H1 (cell line): ENCODE measurements around the gene CD40LG. TPM values are rescaled to one million over a fixed set of nuclear protein-coding genes. Genes with fewer than 3 reads are reported as not detected.

Experiments
- CTBP2 ChIP-seq: IDR thresholded peaks from 2 replicates; pipeline ENCODE4 v1.7.0; 2011; ENCODE audit warnings: borderline replicate concordance, mild to moderate bottlenecking, moderate library complexity, mixed read lengths, low read length; ENCODE audit not compliant: insufficient read depth, insufficient read length
- HDAC6 ChIP-seq: IDR thresholded peaks from one replicate; pipeline ENCODE4 v1.7.1; 2012; ENCODE audit warnings: low read depth, mild to moderate bottlenecking, inconsistent platforms, low read length, moderate library complexity
- POLR2A ChIP-seq, 2 experiments: IDR thresholded peaks; 1 replicate in 1 of 2; 2 replicates in 1 of 2; pipeline ENCODE4 v1.6.1; 2011; ENCODE audit warnings: low read depth in 2 of 2, low read length in 2 of 2, mild to moderate bottlenecking in 2 of 2; ENCODE audit errors: control extremely low read depth in 1 of 2
- RFX5 ChIP-seq: IDR thresholded peaks from 2 replicates; pipeline ENCODE4 v1.6.1; 2011; ENCODE audit warnings: low read depth, low read length, improper control_type of control experiment, borderline replicate concordance
- RNF2 ChIP-seq: fragments of 200-900, 300-1000 bp; sonication (generic); IDR thresholded peaks from 2 replicates; pipeline ENCODE4 v1.7.1; 2016; ENCODE audit warnings: borderline replicate concordance, low read depth, mild to moderate bottlenecking, antibody characterized with exemption, low read length; ENCODE audit not compliant: poor library complexity, severe bottlenecking; ENCODE audit errors: missing control alignments
- polyA plus RNA-seq, 7 experiments: library from polyadenylated mRNA; depleted of rRNA in 3 of 7; stranded (reverse) in 5 of 7; unstranded in 2 of 7; fragments of >200 nt in 5 of 7; fragments of 200-250 nt in 2 of 7; gene quantifications; 1 replicate in 5 of 7; 2 replicates in 1 of 7; 4 replicates in 1 of 7; pipeline versions ENCODE4 v1.2.1 to v1.2.3, GENCODE V29; 2011 to 2013; ENCODE audit warnings: missing spikeins in 2 of 7, mixed read lengths in 2 of 7
- total RNA-seq: library from RNA; stranded (reverse); fragmentation: NEBNext Ultra II Directional; extraction: Animal tissue kit (Norgen Biotek cat#: 25700); gene quantifications from 2 replicates; pipeline ENCODE4 v1.2.1, GENCODE V29; 2021
- TF ChIP-seq, protein P1 (sequence below): fragments of 300-600 bp; sonication (generic); IDR thresholded peaks from 2 replicates; pipeline ENCODE4 v1.7.1; 2012; ENCODE audit warnings: low read length, moderate library complexity, mild to moderate bottlenecking, inconsistent platforms; ENCODE audit not compliant: insufficient replicate concordance

Gene CD40LG
- total and polyA plus RNA-seq, 2 of the 8 experiments (the other 6 are each of a cell fraction or from before 2014, with no cell fraction given), result not detected

DNA sequence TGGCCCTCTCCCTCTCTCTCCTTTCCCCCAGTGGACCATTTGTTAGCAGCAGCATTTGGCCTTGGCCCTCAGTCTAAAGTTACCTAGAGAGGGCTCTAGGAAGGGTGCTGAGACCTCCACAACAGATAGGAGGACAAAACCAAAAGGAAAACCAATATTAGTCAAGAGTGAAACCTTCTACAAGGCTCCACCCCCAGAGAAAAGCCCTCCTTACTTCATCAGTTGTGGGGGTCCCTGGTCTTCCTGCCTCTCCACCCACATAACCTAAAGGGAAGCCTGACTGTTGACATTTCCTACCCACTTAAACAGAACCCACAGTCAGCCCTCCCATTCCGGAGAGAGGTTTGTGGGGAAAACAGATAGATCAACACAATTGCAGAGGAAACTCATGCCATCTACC is 4.7 kb upstream of the CD40LG start (continued):
- TF ChIP-seq RFX5 (no peak), CTBP2 (no peak), HDAC6 (no peak), POLR2A (IDR thresholded peaks at IDR 0.05; ENCODE audit: control extremely low read depth in 1 of 2, low read depth in 2 of 2, low read length in 2 of 2) (no peak), RNF2 (no peak)
- TF ChIP-seq, protein P1, sequence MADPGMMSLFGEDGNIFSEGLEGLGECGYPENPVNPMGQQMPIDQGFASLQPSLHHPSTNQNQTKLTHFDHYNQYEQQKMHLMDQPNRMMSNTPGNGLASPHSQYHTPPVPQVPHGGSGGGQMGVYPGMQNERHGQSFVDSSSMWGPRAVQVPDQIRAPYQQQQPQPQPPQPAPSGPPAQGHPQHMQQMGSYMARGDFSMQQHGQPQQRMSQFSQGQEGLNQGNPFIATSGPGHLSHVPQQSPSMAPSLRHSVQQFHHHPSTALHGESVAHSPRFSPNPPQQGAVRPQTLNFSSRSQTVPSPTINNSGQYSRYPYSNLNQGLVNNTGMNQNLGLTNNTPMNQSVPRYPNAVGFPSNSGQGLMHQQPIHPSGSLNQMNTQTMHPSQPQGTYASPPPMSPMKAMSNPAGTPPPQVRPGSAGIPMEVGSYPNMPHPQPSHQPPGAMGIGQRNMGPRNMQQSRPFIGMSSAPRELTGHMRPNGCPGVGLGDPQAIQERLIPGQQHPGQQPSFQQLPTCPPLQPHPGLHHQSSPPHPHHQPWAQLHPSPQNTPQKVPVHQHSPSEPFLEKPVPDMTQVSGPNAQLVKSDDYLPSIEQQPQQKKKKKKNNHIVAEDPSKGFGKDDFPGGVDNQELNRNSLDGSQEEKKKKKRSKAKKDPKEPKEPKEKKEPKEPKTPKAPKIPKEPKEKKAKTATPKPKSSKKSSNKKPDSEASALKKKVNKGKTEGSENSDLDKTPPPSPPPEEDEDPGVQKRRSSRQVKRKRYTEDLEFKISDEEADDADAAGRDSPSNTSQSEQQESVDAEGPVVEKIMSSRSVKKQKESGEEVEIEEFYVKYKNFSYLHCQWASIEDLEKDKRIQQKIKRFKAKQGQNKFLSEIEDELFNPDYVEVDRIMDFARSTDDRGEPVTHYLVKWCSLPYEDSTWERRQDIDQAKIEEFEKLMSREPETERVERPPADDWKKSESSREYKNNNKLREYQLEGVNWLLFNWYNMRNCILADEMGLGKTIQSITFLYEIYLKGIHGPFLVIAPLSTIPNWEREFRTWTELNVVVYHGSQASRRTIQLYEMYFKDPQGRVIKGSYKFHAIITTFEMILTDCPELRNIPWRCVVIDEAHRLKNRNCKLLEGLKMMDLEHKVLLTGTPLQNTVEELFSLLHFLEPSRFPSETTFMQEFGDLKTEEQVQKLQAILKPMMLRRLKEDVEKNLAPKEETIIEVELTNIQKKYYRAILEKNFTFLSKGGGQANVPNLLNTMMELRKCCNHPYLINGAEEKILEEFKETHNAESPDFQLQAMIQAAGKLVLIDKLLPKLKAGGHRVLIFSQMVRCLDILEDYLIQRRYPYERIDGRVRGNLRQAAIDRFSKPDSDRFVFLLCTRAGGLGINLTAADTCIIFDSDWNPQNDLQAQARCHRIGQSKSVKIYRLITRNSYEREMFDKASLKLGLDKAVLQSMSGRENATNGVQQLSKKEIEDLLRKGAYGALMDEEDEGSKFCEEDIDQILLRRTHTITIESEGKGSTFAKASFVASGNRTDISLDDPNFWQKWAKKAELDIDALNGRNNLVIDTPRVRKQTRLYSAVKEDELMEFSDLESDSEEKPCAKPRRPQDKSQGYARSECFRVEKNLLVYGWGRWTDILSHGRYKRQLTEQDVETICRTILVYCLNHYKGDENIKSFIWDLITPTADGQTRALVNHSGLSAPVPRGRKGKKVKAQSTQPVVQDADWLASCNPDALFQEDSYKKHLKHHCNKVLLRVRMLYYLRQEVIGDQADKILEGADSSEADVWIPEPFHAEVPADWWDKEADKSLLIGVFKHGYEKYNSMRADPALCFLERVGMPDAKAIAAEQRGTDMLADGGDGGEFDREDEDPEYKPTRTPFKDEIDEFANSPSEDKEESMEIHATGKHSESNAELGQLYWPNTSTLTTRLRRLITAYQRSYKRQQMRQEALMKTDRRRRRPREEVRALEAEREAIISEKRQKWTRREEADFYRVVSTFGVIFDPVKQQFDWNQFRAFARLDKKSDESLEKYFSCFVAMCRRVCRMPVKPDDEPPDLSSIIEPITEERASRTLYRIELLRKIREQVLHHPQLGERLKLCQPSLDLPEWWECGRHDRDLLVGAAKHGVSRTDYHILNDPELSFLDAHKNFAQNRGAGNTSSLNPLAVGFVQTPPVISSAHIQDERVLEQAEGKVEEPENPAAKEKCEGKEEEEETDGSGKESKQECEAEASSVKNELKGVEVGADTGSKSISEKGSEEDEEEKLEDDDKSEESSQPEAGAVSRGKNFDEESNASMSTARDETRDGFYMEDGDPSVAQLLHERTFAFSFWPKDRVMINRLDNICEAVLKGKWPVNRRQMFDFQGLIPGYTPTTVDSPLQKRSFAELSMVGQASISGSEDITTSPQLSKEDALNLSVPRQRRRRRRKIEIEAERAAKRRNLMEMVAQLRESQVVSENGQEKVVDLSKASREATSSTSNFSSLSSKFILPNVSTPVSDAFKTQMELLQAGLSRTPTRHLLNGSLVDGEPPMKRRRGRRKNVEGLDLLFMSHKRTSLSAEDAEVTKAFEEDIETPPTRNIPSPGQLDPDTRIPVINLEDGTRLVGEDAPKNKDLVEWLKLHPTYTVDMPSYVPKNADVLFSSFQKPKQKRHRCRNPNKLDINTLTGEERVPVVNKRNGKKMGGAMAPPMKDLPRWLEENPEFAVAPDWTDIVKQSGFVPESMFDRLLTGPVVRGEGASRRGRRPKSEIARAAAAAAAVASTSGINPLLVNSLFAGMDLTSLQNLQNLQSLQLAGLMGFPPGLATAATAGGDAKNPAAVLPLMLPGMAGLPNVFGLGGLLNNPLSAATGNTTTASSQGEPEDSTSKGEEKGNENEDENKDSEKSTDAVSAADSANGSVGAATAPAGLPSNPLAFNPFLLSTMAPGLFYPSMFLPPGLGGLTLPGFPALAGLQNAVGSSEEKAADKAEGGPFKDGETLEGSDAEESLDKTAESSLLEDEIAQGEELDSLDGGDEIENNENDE, result no peak
